Pancreas (tissue), 10 donors: ENCODE data around the gene CRABP1. TPM values are rescaled to one million over a fixed set of nuclear protein-coding genes. Genes with fewer than 3 reads are reported as not detected.

Experiments
- ATAC-seq, 4 donors: fragments of 200-7000 bp; cut with Tn5 transposase; one replicate each; pipeline versions ENCODE4 v1.8.0 to v1.9.1; 2020; ENCODE audit warnings: mild to moderate bottlenecking in 4 of 4, moderate library complexity in 4 of 4
- DNase-seq, 6 donors: peaks; one replicate each; pipeline ENCODE4 v3.0.0-alpha.2; 2020
- FAIRE-seq: peaks from 2 replicates; lab custom pipeline; 2012; peaks lifted over from hg19 to GRCh38; lab: Jason Lieb, UNC
- H3K27ac ChIP-seq, 4 donors: fragments of 200-600 bp; sonication (generic); 1 replicate in 3 of 4; 2 replicates in 1 of 4; pipeline versions ENCODE4 v1.5.0 to v1.8.0; 2020
- H3K27me3 ChIP-seq, 4 donors: fragments of 200-600 bp; one replicate each; pipeline ENCODE4 v1.8.0; 2021
- H3K36me3 ChIP-seq, 3 donors: fragments of 200-600 bp; sonication (generic) in 1 of 3; one replicate each; pipeline versions ENCODE4 v1.5.0 to v1.8.0; 2020 to 2021
- H3K4me1 ChIP-seq, 3 donors: fragments of 200-600 bp; one replicate each; pipeline ENCODE4 v1.8.0; 2021
- H3K4me3 ChIP-seq, 4 donors: fragments of 200-600 bp; sonication (generic) in 2 of 4; one replicate each; pipeline versions ENCODE4 v1.5.0 to v1.8.0; 2020 to 2021
- H3K9me3 ChIP-seq, 4 donors: fragments of 200-600 bp; one replicate each; pipeline ENCODE4 v1.8.0; 2021
- CTCF ChIP-seq, 4 donors: fragments of 200-600 bp; sonication (generic) in 3 of 4; IDR thresholded peaks; one replicate each; pipeline versions ENCODE4 v1.5.0 to v1.8.0; 2021; ENCODE audit warnings: antibody characterized with exemption in 4 of 4
- WGBS, 2 donors: extraction: QIAGEN DNeasy Blood & Tissue Kit; methylation state at CpG; one replicate each; pipeline ENCODE4 v1.1.7; 2013; 5-methylcytosine and 5-hydroxymethylcytosine counted together
- intact Hi-C, 3 donors: fragments of 100-400 bp; cut with DNase I; formaldehyde crosslinking; loops; one replicate each; pipeline versions ENCODE4 v1.11.1 to v1.14.2; 2022
- polyA plus RNA-seq, 2 donors: library from polyadenylated mRNA; stranded (reverse); fragments of 200-250 nt; gene quantifications; one replicate each; pipeline ENCODE4 v1.2.3, GENCODE V29; 2013
- total RNA-seq, 6 donors: library from RNA; stranded (reverse); fragmentation: NEBNext Ultra II Directional in 4 of 6; extraction: Animal tissue kit (Norgen Biotek cat#: 25700) in 4 of 6; gene quantifications; one replicate each; pipeline versions ENCODE4 v1.2.1 to v1.2.4, GENCODE V29; 2021 to 2023
- donor health status: healthy with polysubstance abuse.
- donor health status: DM: no; HTN: no; CAD: no; lungs with moderate emphysema.
- donor health status: DM: no; HTN: no; CAD: no.
- donor health status: control.
- donor health status: control.
- donor health status: Bipolar disorder and iron deficiency.
- donor health status: DM: yes; HTN: yes; CAD: no.
- donor health status: DM: no; HTN: no; CAD: no.
- donor health status: DM: no; HTN: no; CAD: no.
- donor health status: DM: yes; HTN: yes; CAD: no.

Gene CRABP1
- total and polyA plus RNA-seq, 8 donors: 0.20 to 11.8 (median 0.37) TPM; not detected in 3

GRCh38 chr15:78391781-78392180, 51.6 kb downstream of the CRABP1 start:
- DNase-seq: no peak
- WGBS, 2 donors: 83 to 87% methylated on average over 3 of the region's 3 CpGs
- no peaks in the 10 kb centered on the region for H3K27me3 ChIP-seq
- FAIRE-seq: no peak
- H3K9me3 ChIP-seq: no peaks in the 10 kb centered on the region
- no peak overlapping the region for H3K27ac ChIP-seq
- intact Hi-C loops: no loop called here
- H3K4me3 ChIP-seq: no peak overlapping the region
- ATAC-seq: no peak
- TF ChIP-seq CTCF (IDR thresholded peaks at IDR 0.05): no peak
- no peaks in the 10 kb centered on the region for H3K36me3 ChIP-seq
- H3K4me1 ChIP-seq: no peaks in the 10 kb centered on the region

GRCh38 chr15:78392430-78392829, 52.3 kb downstream of the CRABP1 start:
- ATAC-seq (peak in 3 of 4 donors; percentile 52 to 76 (median 58)), FAIRE-seq (no peak), DNase-seq (peak in 2 of 6 donors; percentile 13 to 20)
- Histone ChIP-seq H3K27ac (no peak overlapping the region), H3K9me3 (no peaks in the 10 kb centered on the region), H3K27me3 (no peaks in the 10 kb centered on the region), H3K36me3 (no peaks in the 10 kb centered on the region), H3K4me1 (no peaks in the 10 kb centered on the region), H3K4me3 (no peak overlapping the region)
- intact Hi-C loops: no loop called here
- WGBS, 2 donors: 51 to 58% methylated on average over 4 of the region's 4 CpGs
- TF ChIP-seq CTCF (IDR thresholded peaks at IDR 0.05): no peak

GRCh38 chr15:78393137-78393536, 53.0 kb downstream of the CRABP1 start:
- intact Hi-C loops: no loop called here
- DNase-seq (no peak), FAIRE-seq (no peak), ATAC-seq (no peak)
- no peak for TF ChIP-seq CTCF (IDR thresholded peaks at IDR 0.05)
- no peaks in the 10 kb centered on the region for H3K27me3 ChIP-seq
- no peaks in the 10 kb centered on the region for H3K36me3 ChIP-seq
- H3K27ac ChIP-seq: no peak overlapping the region
- H3K4me1 ChIP-seq: no peaks in the 10 kb centered on the region
- H3K9me3 ChIP-seq: no peaks in the 10 kb centered on the region
- WGBS, 2 donors: 62 to 76% methylated on average over 1 of the region's 1 CpG
- H3K4me3 ChIP-seq: no peak overlapping the region

- H3K4me1 ChIP-seq: no peaks in the 10 kb centered on the region
- WGBS, 2 donors: 83 to 90% methylated on average over 3 of the region's 3 CpGs
- no peak overlapping the region for H3K4me3 ChIP-seq
- H3K9me3 ChIP-seq: no peaks in the 10 kb centered on the region
- FAIRE-seq (no peak), ATAC-seq (no peak), DNase-seq (no peak)
- no peak overlapping the region for H3K27ac ChIP-seq
- no peaks in the 10 kb centered on the region for H3K27me3 ChIP-seq
- H3K36me3 ChIP-seq: no peaks in the 10 kb centered on the region
- intact Hi-C loops: no loop called here
- TF ChIP-seq CTCF (IDR thresholded peaks at IDR 0.05): no peak
These were observed 53.9 kb downstream of the CRABP1 start for GRCh38 chr15:78394026-78394425.

GRCh38 chr15:78394981-78395616, 54.9 kb downstream of the CRABP1 start:
- Histone ChIP-seq H3K9me3 (no peaks in the 10 kb centered on the region), H3K36me3 (no peaks in the 10 kb centered on the region), H3K27me3 (no peaks in the 10 kb centered on the region), H3K4me3 (no peak overlapping the region), H3K27ac (no peak overlapping the region), H3K4me1 (no peaks in the 10 kb centered on the region)
- intact Hi-C loops: no loop called here
- DNase-seq (no peak), FAIRE-seq (no peak), ATAC-seq (no peak)
- WGBS, 2 donors: 64 to 68% methylated on average over 13 of the region's 13 CpGs
- no peak for TF ChIP-seq CTCF (IDR thresholded peaks at IDR 0.05)
